GM19328 (cell line): ENCODE measurements around the gene RAD51.
A peak's percentile ranks its signal among the peaks of the same experiment; 100 is the strongest.

ENCODE experiments used
- ATAC-seq: cut with Tn5 transposase; IDR thresholded peaks from one replicate; pipeline ENCODE4 v1.9.1; 2021; ENCODE audit warnings: mild to moderate bottlenecking, moderate library complexity; ENCODE audit not compliant: unreplicated experiment

RAD51 gene

GRCh38 chr15:40721701-40722100, 26.7 kb downstream of the RAD51 start:
- ATAC-seq = no peak

- no peak for ATAC-seq
Observed at GRCh38 chr15:40722354-40722753, 27.4 kb downstream of the RAD51 start.

DNA sequence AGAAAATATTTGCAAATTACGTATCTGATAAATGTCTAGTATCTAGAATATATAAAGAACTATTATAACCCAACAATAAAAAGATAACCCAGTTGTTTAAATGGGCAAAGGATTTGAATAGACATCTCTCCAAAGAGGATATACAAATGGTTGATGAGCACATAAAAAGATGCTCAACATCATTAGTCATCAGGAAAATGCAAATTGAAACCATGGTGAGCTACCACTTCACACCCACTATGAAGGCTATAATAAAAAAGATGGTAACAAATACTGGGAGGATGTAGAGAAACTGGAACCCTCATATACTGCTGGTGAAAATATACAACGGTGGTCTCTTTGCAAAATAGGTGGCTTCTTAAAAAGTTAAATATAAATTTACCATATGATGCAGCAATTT, 28.0 kb downstream of the RAD51 start:
- ATAC-seq = no peak

- ATAC-seq = no peak
Observed at GRCh38 chr15:40723919-40724318, 28.9 kb downstream of the RAD51 start.

DNA sequence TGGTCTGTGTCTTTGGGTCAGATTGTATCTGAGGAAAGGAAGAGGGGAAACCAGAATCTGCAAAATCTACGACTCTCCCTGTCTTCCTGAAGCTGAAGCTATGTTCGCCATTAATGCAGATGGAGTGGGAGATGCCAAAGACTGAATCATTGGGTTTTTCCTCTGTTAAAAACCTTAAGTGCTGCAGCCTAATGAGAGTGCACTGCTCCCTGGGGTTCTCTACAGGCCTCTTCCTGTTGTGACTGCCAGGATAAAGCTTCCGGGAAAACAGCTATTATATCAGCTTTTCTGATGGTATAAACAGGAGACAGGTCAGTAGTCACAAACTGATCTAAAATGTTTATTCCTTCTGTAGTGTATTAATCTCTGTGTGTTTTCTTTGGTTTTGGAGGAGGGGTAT, 36.1 kb downstream of the RAD51 start:
- no peak for ATAC-seq

- no peak for ATAC-seq
Observed at GRCh38 chr15:40736575-40736974, 41.6 kb downstream of the RAD51 start.

DNA sequence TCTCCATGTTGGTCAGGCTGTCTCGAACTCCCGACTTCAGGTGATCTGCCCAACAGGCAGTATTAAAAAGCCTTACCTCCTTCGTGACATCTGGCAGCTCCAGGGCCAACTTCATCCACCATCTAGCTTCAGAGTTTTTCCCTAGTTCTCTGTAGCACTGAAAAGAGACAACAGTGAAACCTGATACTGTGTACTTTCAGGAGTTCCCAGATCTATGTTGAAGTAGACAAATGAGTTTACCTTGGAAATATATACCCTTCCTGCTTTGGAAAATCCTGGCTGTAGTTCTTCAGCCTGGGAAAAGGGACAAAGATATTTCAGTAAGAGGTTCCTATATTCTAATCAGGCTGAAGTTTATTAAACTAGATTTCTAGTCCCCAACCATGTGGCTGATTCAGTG, 42.1 kb downstream of the RAD51 start:
- no peak for ATAC-seq

- ATAC-seq = no peak
Observed at GRCh38 chr15:40739047-40739446, 44.1 kb downstream of the RAD51 start.

DNA sequence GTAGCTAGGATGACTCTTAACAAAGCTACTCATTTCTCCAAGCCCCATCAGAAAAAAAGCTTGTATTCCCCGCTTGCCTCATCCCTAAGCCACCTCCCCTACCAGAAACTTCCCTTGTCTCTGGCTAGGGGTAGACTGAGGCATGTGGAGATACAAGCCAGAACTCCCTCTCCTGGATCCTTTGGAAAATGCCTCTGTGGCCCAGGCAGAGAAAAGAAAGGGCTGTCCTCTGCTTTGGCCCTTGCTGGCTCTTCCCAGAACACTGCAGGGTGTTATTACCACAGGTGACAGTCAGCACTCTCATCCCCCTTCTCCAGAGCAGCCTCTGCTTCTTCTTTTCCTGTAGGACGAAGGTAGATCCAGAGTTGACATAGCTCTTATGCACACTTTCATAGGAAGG, 44.9 kb downstream of the RAD51 start:
- ATAC-seq = no peak

DNA sequence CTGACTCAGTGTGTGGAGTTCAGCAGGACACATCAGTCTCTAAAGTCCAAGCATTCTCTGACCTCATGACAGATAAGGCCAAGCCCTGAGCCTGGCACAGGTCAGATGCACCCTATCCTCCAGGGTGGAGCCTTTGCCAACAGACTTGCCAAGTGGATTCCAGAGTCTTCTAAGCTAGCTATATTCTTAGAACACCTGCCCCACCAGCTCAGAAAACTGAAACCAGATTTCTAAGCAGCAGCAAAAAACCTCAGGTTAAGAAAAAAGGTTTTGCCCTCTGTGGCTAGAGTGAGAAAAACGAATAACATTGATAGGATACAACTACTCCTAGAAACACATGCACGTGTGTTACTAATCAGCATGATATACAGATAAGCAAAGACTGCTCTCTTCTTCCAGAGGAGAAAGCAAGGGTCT, 48.5 kb downstream of the RAD51 start:
- ATAC-seq = no peak

DNA sequence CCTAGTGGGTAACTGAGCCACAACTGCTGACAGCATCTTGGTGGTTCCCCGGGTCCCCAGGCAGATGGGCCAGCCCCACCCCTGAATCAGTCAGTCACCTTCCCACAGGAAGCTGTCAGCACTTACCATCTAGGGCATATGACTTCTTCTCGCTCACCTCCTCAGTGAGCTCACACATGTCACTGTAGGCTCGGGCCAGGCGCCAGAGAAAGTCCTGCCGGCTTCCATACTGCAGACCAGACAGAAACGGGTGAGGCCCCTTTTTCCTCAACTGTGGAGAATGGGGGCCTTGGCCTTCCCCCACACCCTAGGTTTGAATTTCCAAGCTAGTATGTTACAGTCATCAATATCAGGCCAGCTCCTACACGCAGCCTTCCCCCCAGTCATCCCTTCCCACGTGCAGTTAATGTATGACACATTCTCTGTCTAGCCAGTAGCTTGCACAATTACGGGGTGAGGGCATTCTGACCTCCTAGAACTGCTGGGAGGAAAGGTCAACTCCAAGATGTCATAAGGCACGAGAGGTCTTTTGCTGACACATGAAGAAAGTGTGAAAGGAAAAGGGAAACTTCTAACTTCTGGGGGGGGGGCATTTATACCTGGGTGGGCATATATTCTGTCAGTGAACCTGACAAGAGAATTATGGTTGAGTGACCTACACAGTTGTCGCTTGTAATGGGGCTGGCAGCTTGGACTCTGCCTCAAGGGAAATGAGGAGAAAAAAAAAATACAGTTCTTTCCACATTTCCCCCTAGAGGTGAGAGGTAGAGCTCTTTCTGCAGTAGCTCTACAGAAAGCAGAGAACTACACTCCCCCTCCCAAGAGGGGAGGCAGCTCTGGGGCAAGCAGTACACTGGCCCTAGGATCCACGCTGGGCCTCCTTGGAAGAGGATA, 49.2 kb downstream of the RAD51 start:
- no peak for ATAC-seq

GRCh38 chr15:40744815-40745152, 49.8 kb downstream of the RAD51 start:
- no peak for ATAC-seq

- no peak for ATAC-seq
Observed at GRCh38 chr15:40746916-40747418, 52.0 kb downstream of the RAD51 start.

DNA sequence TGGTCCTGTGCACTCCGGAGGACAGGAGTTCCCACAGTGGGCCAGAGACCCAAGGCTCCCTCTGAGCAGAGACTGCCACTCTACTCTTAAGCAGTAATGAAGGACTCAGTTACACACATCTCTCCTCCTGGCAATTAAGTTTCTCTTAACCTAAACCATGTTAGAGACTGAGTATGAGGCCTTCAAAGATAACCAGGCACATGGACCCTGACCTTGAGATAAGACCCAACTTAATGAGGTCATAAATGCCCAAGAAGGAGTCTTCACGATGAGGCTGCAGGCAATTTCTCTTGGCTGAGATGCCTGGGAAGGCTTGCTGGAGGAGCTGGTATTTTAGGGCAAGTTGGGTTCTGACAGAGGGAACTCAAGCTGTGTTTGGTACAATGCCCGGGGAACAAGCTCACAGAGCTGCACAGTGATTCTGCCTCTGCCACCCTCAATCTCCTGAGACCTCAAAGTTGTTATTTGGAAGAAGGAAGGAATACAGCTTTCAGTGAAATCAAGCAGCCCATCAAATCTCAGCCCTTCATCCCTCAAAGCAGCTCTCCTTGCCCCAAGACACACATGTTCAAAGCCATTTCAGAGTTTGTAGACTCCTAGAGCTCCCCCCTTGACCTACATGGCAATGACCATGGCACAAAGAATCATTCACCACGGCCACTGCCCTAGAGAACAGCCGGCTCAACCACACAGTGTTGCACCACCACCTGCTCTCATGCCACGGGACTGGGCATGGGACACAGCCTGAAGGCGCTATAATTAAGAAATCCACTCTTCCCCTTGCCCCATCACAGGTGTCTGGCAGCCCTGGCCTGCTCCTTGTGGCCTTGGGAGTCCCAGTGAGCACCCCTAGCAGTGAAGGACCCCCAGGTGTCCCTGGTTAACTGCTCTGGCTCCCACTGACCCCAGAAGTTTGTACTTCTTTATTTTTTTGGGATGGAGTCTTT, 53.0 kb downstream of the RAD51 start:
- ATAC-seq = no peak

- no peak for ATAC-seq
Observed at GRCh38 chr15:40749151-40749630, 54.2 kb downstream of the RAD51 start.

GRCh38 chr15:40750885-40751284, 55.9 kb downstream of the RAD51 start:
- ATAC-seq = no peak

GRCh38 chr15:40751745-40752144, 56.8 kb downstream of the RAD51 start:
- ATAC-seq = no peak

- no peak for ATAC-seq
Observed at GRCh38 chr15:40754574-40754882, 59.6 kb downstream of the RAD51 start.

- peak; percentile 72 for ATAC-seq
Observed at GRCh38 chr15:40754883-40755811, 60.2 kb downstream of the RAD51 start, which contains the start of gene RMDN3. Gene RMDN3, minus strand, starts transcription at chr15:40755254. Its CDS starts 471 bp downstream, at chr15:40754783.

GRCh38 chr15:40755812-40756208, 60.8 kb downstream of the RAD51 start:
- ATAC-seq = no peak
